HG03025 (cell line): ENCODE results near the gene CMTM5.
"Not testable (repeated sequence)": the region's sequence is repeated elsewhere in the genome, so short reads cannot be mapped to it uniquely, and the experiment has no call there.

Experiments
- ATAC-seq: cut with Tn5 transposase; IDR thresholded peaks from one replicate; pipeline ENCODE4 v1.9.1; 2021; ENCODE audit warnings: mild to moderate bottlenecking, moderate library complexity; ENCODE audit not compliant: unreplicated experiment, low FRiP score

CMTM5 gene

DNA sequence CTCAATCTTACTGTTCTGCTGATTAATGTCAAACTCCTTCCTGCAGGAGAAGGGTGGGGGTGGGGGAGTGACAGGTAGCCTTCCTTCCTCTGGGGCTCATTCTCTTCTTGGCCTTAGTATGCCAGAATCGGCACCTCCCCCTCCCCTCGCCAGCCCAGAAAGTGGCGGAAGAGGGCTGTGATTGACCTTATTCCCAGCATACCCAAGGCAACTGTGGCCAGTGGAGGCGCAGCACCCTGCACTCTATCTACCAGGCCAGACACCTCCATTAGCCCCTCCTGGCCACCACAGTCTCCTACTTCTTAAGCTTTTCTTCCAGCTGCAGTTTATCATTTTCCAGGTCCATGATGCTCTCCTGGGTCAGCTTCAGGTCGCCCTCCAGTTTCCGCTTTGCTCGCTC lies 15.8 kb downstream of the CMTM5 start:
- ATAC-seq: no peak

DNA sequence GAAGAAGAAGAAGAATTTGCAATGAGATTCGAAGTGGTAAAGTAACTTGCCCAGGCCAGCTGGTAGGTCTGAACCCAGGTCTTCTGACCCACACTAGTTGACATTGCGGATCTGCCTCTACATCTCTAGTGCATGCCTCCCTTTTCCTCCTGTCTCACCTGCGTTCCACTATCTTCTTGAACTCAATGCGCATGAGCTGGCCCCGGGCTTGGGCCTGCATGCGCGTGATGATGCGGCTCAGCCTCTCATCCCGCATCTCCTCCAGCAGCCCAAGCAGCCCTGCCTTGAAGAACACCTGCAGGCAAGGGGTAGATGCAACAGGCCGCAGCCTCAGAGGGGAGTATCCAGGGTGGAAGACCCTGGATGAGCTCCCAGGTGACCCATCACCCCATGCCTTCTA lies 19.3 kb downstream of the CMTM5 start:
- ATAC-seq: no peak

GRCh38 chr14:23396781-23397407 lies 20.0 kb downstream of the CMTM5 start:
- no peak for ATAC-seq

DNA sequence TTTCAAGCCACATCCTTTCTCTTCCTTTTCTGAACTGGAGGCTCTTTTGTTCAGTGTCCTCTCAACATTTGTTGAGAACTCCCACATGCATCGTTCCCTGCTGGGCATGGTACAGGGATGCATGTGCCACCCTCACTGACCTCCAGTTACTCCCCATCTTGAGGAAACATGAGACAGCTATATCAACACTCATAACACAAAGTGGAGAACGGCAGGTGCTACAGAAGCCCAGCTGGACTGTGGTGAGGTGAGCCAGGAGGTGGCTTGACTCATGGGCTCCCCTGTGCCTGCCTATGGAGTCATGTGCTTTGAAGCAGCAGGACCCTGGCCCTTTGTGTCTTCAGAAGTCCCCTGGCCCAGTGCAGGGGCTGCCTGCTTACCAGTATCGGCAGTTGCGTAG lies 21.5 kb downstream of the CMTM5 start:
- no peak for ATAC-seq

GRCh38 chr14:23399136-23399535 lies 22.3 kb downstream of the CMTM5 start:
- no peak for ATAC-seq

GRCh38 chr14:23399591-23399990 lies 22.7 kb downstream of the CMTM5 start:
- ATAC-seq: no peak

DNA sequence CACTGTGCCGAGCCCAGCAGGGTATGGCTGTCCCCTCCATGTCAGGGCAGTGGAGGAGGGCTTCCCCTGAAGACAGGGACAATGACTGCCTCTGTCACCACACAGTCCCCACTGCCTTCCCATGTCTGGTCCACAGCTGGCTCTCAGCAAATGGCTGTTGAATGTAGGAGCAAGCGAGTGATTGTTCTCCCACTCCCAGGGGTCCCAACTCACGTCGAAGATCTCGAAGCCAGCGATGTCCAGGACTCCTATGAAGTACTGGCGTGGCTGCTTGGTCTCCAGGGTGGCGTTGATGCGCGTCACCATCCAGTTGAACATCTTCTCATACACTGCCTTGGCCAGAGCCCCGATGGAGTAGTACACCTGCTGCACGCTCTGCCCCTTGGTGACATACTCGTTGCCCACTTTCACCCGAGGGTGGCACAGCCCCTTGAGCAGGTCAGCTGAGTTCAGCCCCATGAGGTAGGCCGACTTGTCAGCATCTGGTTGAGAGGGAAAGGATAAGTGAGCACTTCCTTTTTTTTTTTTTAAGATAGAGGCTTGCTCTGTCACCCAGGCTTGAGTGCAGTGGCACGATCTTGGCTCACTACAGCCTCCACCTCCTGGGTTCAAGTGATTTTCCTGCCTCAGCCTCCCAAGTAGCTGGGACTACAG lies 23.8 kb downstream of the CMTM5 start:
- ATAC-seq: not testable (repeated sequence)

GRCh38 chr14:23401291-23401690 lies 24.4 kb downstream of the CMTM5 start:
- no peak for ATAC-seq

- ATAC-seq: no peak
These were observed 25.7 kb downstream of the CMTM5 start for GRCh38 chr14:23402296-23403138.

DNA sequence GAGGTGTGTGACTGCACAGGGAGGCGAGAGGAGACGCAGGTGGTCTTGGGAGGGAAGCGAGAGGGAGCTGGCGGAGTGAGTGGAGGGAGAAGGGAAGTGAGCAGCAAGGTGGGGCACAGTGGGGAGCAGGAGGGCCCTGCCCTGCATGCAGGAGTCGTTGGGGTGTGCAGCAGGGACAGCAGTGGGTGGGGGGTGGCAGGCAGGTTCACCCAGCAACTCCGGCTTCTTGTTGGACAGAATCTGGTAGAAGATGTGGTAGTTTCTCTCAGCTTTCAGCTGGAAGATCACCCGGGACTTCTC lies 26.2 kb downstream of the CMTM5 start:
- no peak for ATAC-seq

GRCh38 chr14:23403908-23404307 lies 27.1 kb downstream of the CMTM5 start:
- ATAC-seq: no peak

DNA sequence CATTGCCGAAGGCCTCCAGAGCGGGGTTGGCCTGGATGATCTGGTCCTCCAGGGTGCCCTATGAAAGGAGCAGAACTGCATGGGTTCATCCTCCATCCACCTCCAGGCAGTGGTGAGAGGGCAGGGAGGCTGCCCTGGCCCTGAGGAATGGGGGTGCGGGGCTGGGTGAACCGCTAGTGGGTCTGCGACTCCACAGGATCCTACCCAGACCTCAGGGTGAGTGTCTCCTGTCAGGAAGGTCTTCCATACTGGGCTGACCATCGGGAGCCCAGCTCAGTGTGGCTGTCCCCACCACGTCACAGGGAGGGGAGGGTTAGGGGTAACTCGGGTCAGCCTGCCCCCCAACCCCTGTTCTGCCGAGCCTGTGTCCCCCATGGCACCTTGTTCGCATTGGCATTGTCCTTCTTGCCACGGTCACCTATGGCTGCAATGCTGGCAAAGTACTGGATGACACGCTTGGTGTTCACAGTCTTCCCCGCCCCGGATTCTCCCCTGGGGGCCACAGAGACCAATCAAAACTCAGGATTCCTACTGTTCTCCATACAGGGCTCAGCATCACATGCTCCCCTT lies 27.6 kb downstream of the CMTM5 start:
- ATAC-seq: no peak

DNA sequence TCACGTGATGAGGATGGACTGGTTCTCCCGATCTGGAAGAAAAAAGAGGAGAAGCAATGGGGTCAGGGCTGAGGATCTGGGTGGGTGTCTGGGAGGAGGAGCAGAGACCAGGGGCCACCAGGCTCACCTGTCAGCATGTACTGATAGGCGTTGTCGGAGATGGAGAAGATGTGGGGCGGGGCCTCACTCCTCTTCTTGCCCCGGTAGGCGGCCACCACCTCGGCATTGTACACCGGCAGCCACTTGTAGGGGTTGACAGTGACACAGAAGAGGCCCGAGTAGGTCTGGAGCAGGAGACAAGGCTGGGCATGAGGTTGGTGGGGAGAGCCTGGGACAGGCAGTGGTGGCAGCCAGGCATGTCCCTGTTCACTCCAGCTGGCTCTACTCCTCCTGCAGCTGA lies 28.2 kb downstream of the CMTM5 start:
- ATAC-seq: no peak

DNA sequence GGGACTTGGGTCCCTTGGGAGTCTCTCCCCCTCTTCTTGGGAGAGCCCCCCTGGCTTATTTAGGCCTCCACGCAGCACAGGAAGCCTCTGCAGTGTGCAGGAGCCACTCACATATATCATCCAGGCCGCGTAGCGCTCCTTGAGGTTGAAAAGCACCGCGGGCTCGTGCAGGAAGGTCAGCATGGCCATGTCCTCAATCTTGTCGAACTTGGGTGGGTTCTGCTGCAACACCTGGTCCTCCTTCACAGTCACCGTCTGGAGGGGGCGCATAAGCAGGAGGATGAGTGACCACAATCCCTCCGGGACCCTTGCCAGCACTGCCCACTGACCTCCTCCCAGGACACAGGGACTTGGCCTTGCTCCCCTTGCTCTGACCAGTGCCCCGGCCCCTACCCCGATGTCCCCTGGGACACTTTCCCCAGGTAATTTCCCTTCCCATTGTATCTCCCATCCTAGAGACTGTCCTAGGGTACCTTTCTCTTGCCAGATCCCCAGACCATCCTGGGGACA lies 28.7 kb downstream of the CMTM5 start:
- no peak for ATAC-seq

DNA sequence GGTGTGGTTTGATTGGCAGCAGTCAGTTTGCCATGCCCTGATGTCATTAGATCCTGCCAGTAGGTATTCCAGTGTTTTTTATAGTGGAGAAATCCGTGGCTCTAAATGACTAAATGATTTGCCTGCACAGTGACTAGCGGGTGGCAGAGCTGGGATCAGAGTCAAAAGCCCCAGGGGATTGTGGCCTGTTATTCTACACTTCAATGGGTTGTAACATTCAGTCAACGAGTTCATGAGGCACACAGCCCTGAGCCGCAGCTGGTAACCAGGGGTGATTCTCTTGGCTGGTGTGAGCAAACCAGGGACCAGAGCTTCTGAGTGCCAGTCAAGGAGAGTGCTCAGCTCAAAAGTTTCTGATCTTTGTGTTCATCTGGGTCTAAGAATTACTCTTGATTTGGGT lies 29.4 kb downstream of the CMTM5 start:
- ATAC-seq: no peak

- ATAC-seq: no peak
These were observed 30.0 kb downstream of the CMTM5 start for GRCh38 chr14:23406725-23407355.

DNA sequence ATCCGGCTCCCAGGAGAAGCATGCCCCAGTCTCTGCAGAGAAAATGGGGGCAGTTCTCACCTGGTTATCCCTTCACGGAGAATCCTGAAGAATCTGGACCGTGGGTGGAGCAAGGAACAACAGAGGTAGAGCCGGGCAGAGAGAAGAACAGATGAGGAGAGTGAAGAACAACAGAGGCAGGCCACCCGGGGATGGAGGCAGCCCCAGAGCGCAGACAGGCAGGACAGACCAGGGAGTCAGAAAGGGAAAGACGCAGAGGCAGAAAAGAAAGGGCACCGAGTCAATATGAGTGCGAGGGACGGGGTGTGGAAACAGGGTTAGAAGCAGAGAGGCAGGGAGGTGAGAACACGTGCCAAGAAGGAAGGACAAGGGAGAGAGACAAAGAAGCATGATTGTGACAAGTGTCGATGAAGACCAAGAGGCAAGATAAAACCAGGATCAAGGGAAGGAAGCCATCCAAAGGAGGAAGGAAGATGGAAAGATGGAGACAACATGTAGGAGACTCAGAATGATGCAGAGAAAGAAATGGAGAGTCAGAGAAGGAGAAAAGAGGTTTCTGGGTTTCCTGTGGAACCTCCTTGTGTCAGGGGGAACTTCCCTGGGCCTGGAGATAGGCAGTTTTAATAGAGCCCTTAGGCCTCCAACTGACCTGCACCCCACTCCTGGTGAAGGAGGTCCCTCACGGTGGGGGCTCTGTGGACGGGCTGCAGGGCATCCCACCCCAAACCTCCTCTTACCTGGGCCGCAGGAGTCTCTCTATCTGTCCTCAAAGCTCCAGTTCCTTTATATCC lies 30.9 kb downstream of the CMTM5 start, which contains the start of gene MYH6:
Gene MYH6 (minus strand): TSS at position 758 of the 791 bp plus-strand sequence. CDS start 1,050 bp downstream, outside the sequence.
- no peak for ATAC-seq

- no peak for ATAC-seq
These were observed 31.4 kb downstream of the CMTM5 start for GRCh38 chr14:23408307-23408630.

- no peak for ATAC-seq
These were observed 32.6 kb downstream of the CMTM5 start for GRCh38 chr14:23409475-23409874.
